Uterus (tissue), 4 donors: ENCODE data around the gene ZNF410. TPM values are rescaled to one million over a fixed set of nuclear protein-coding genes. Genes with fewer than 3 reads are reported as not detected.
"Not testable (repeated sequence)": the region's sequence is repeated elsewhere in the genome, so short reads cannot be mapped to it uniquely, and the experiment has no call there.

Experiments
- DNase-seq, 2 donors: peaks; one replicate each; pipeline ENCODE4 v3.0.0-alpha.2; 2019 to 2020
- H3K27ac ChIP-seq, 2 donors: fragments of 200-600 bp; sonication (generic); 1 replicate in 1 of 2; 2 replicates in 1 of 2; pipeline ENCODE4 v1.5.1; 2016 to 2018
- H3K27me3 ChIP-seq, 2 donors: fragments of 200-600 bp; sonication (generic); one replicate each; pipeline ENCODE4 v1.5.1; 2018 to 2019; ENCODE audit warnings: control low read depth in 1 of 2
- H3K36me3 ChIP-seq, 2 donors: fragments of 200-600 bp; sonication (generic); one replicate each; pipeline ENCODE4 v1.5.1; 2019; ENCODE audit warnings: control low read depth in 1 of 2
- H3K4me1 ChIP-seq, 2 donors: fragments of 200-600 bp; sonication (generic); one replicate each; pipeline ENCODE4 v1.5.1; 2018 to 2019; ENCODE audit warnings: control low read depth in 1 of 2
- H3K4me3 ChIP-seq, 2 donors: fragments of 200-600 bp; sonication (generic); 1 replicate in 1 of 2; 2 replicates in 1 of 2; pipeline ENCODE4 v1.5.1; 2018 to 2019; ENCODE audit warnings: mild to moderate bottlenecking in 1 of 2
- H3K9me3 ChIP-seq, 2 donors: fragments of 200-600 bp; sonication (generic); one replicate each; pipeline ENCODE4 v1.5.1; 2019; ENCODE audit warnings: control low read depth in 1 of 2
- CTCF ChIP-seq, 4 experiments: fragments of 200-600 bp in 2 of 4; fragments of 450-650 bp in 2 of 4; sonication (generic) in 2 of 4; IDR thresholded peaks; one replicate each; pipeline ENCODE4 v1.5.1; 2016 to 2019; ENCODE audit warnings: antibody characterized with exemption in 4 of 4, mild to moderate bottlenecking in 2 of 4, moderate library complexity in 1 of 4
- POLR2A ChIP-seq, 2 donors: fragments of 450-650 bp; IDR thresholded peaks; one replicate each; pipeline ENCODE4 v1.6.1; 2016; ENCODE audit warnings: antibody characterized with exemption in 2 of 2, mild to moderate bottlenecking in 1 of 2, moderate library complexity in 1 of 2
- intact Hi-C: fragments of 100-400 bp; cut with DNase I; formaldehyde crosslinking; loops from one replicate; pipeline ENCODE4 v1.15.1; 2023; ENCODE audit warnings: low total_unique reads
- total RNA-seq, 4 donors: library from RNA; depleted of rRNA in 3 of 4; stranded (reverse); fragments of >200 nt in 3 of 4; gene quantifications; one replicate each; pipeline versions ENCODE4 v1.1.0 to v1.2.4, GENCODE V29; 2014 to 2023
- donor health status: DM: yes; HTN: yes; CAD: no.

ZNF410 gene
- total RNA-seq = 10 to 100 TPM; 48.8 to 93.7 (median 58.2) TPM

GRCh38 chr14:73886449-73887317 lies at the start of gene ZNF410:
Gene ZNF410, plus strand, starts transcription at chr14:73886859. Its CDS starts 5,317 bp downstream, at chr14:73892176.
- Histone ChIP-seq H3K36me3 (no peaks in the 10 kb centered on the region), H3K4me1 (peaks cover 0 to 6% of the 10 kb centered on the region in 2 donors), H3K9me3 (no peaks in the 10 kb centered on the region), H3K27me3 (no peaks in the 10 kb centered on the region), H3K27ac (peak within 1 kb of the TSS; percentile 90 to 96), H3K4me3 (peak within 1 kb of the TSS; percentile 72 to 75)
- TF ChIP-seq POLR2A (IDR thresholded peaks at IDR 0.05) = peak; percentile 76 to 80
- TF ChIP-seq CTCF (IDR thresholded peaks at IDR 0.05) = no peak
- intact Hi-C loops = no loop called here
- peak; percentile 93 to 94 for DNase-seq

GRCh38 chr14:73838293-73839034 lies 48.2 kb upstream of the ZNF410 start:
- H3K27me3 ChIP-seq, H3K36me3 ChIP-seq, H3K4me1 ChIP-seq, H3K4me3 ChIP-seq, H3K9me3 ChIP-seq, H3K27ac ChIP-seq, intact Hi-C loops, DNase-seq: not testable (repeated sequence)

DNA sequence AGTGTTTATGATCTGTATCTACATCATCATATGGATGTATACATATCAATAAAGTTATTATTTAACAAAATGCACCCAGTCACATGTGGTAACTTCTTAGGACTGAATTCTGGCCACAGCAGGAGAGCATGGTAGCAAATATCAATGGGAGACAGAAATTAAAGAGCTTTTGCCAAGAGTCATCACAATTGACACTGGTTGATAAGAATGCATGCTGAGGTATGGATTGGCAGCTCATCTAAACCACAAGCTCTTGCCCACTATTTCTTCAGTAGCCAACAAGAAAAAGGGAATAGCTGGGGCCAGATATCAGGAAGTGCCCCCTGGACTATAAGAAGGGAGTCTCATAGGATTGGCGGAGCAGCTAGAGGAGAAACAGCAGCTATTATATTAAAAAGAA lies 44.5 kb upstream of the ZNF410 start:
- intact Hi-C loops = no loop called here
- H3K27me3 ChIP-seq = no peaks in the 10 kb centered on the region
- no peak for DNase-seq
- no peak overlapping the region for H3K27ac ChIP-seq
- no peaks in the 10 kb centered on the region for H3K9me3 ChIP-seq
- H3K4me1 ChIP-seq = no peaks in the 10 kb centered on the region
- no peaks in the 10 kb centered on the region for H3K36me3 ChIP-seq
- no peak overlapping the region for H3K4me3 ChIP-seq
- no peak for TF ChIP-seq POLR2A (IDR thresholded peaks at IDR 0.05)
- no peak for TF ChIP-seq CTCF (IDR thresholded peaks at IDR 0.05)

- DNase-seq = no peak
- TF ChIP-seq CTCF (IDR thresholded peaks at IDR 0.05) (no peak), POLR2A (IDR thresholded peaks at IDR 0.05) (no peak)
- Histone ChIP-seq H3K4me1 (no peaks in the 10 kb centered on the region), H3K9me3 (no peaks in the 10 kb centered on the region), H3K27ac (no peak overlapping the region), H3K27me3 (no peaks in the 10 kb centered on the region), H3K36me3 (no peaks in the 10 kb centered on the region), H3K4me3 (no peak overlapping the region)
- intact Hi-C loops = no loop called here
These were observed 43.8 kb upstream of the ZNF410 start for GRCh38 chr14:73842851-73843250.

DNA sequence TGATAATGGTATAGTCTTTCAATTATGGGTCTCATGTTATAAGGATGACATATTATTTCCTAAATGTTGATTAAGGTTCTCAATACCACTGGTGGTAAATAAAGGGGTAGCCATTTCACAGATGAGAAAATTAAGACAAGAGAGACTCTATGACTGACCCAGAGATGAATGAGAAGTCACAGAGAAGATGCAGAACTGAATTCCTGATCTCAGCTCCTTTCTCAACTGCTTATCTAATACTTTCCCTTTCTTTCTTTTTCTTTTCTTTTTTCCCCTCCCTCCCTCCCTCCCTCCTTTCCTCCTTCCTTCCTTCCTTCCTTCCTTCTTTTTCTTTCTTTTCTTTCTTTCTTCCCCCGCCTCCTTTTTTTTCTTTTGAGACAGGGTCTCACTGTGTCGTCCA lies 43.4 kb upstream of the ZNF410 start:
- H3K36me3 ChIP-seq = no peaks in the 10 kb centered on the region
- no peak for TF ChIP-seq CTCF (IDR thresholded peaks at IDR 0.05)
- no peak for TF ChIP-seq POLR2A (IDR thresholded peaks at IDR 0.05)
- H3K27ac ChIP-seq = no peak overlapping the region
- H3K9me3 ChIP-seq = no peaks in the 10 kb centered on the region
- intact Hi-C loops = no loop called here
- H3K4me1 ChIP-seq = no peaks in the 10 kb centered on the region
- no peaks in the 10 kb centered on the region for H3K27me3 ChIP-seq
- H3K4me3 ChIP-seq = no peak overlapping the region
- no peak for DNase-seq
